Naive B cell (primary cell): ENCODE data around the gene HMCN2. TPM values are rescaled to one million over a fixed set of nuclear protein-coding genes. Genes with fewer than 3 reads are reported as not detected.
"Not testable (repeated sequence)": the region's sequence is repeated elsewhere in the genome, so short reads cannot be mapped to it uniquely, and the experiment has no call there.

Experiments
- ATAC-seq, 2 donors: fragments of 150-1000 bp; cut with Tn5 transposase; 2 replicates each; pipeline ENCODE4 v1.10.0; 2021; ENCODE audit warnings: low read depth in 2 of 2, mild to moderate bottlenecking in 2 of 2, moderate library complexity in 2 of 2
- DNase-seq: peaks from one replicate; pipeline ENCODE4 v3.0.0; 2022
- H3K27ac Mint-ChIP-seq, 6 donors: one replicate each; pipeline ENCODE4 v1.8.0; 2020 to 2022; ENCODE audit warnings: mild to moderate bottlenecking in 6 of 6, mixed read lengths in 6 of 6, moderate library complexity in 5 of 6, inconsistent platforms in 2 of 6
- H3K27me3 Mint-ChIP-seq, 3 donors: one replicate each; pipeline ENCODE4 v1.8.0; 2021 to 2022; ENCODE audit warnings: mixed read lengths in 3 of 3, mild to moderate bottlenecking in 1 of 3
- H3K36me3 Mint-ChIP-seq, 2 donors: one replicate each; pipeline ENCODE4 v1.8.0; 2020 to 2022; ENCODE audit warnings: mixed read lengths in 2 of 2, inconsistent platforms in 1 of 2, mild to moderate bottlenecking in 1 of 2
- H3K4me1 Mint-ChIP-seq, 3 donors: one replicate each; pipeline ENCODE4 v1.8.0; 2020 to 2022; ENCODE audit warnings: mixed read lengths in 3 of 3, inconsistent platforms in 1 of 3, mild to moderate bottlenecking in 1 of 3, moderate library complexity in 1 of 3
- H3K4me3 Mint-ChIP-seq, 8 donors: one replicate each; pipeline ENCODE4 v1.8.0; 2020 to 2022; ENCODE audit warnings: mild to moderate bottlenecking in 8 of 8, mixed read lengths in 8 of 8, moderate library complexity in 8 of 8, inconsistent platforms in 2 of 8
- H3K9me3 Mint-ChIP-seq, 7 donors: one replicate each; pipeline ENCODE4 v1.8.0; 2020 to 2022; ENCODE audit warnings: mixed read lengths in 7 of 7, mild to moderate bottlenecking in 5 of 7, inconsistent platforms in 2 of 7, moderate library complexity in 1 of 7
- polyA plus RNA-seq, 6 donors: library from polyadenylated mRNA; unstranded; fragments of 300-500 nt; fragmentation: Illumina TruSeq; gene quantifications; one replicate each; pipeline ENCODE4 v1.2.3, GENCODE V29; 2021; ENCODE audit warnings: low read depth in 6 of 6

The HMCN2 gene
- polyA plus RNA-seq, 6 donors from 2014 or later, result not detected

GRCh38 chr9:130262061-130262745, 3.4 kb upstream of the HMCN2 start:
- Mint-ChIP-seq H3K27ac (no peak overlapping the region), H3K27me3 (peaks cover 49 to 80% (median 79%) of the 10 kb centered on the region in 3 donors), H3K4me1 (peaks cover 0 to 8% (median 7%) of the 10 kb centered on the region in 3 donors), H3K9me3 (peaks cover 0 to 2% (median 0%) of the 10 kb centered on the region in 7 donors), H3K36me3 (no peaks in the 10 kb centered on the region), H3K4me3 (peak overlapping the region in 1 of 8 donors; percentile 40)
- no peak for DNase-seq
- ATAC-seq, result no peak

- peak overlapping the region in 1 of 8 donors; percentile 40 for H3K4me3 Mint-ChIP-seq
- peaks cover 0 to 8% (median 7%) of the 10 kb centered on the region in 3 donors for H3K4me1 Mint-ChIP-seq
- H3K36me3 Mint-ChIP-seq, result no peaks in the 10 kb centered on the region
- H3K27ac Mint-ChIP-seq, result no peak overlapping the region
- ATAC-seq (no peak), DNase-seq (no peak)
- H3K27me3 Mint-ChIP-seq, result peaks cover 54 to 86% (median 80%) of the 10 kb centered on the region in 3 donors
- peaks cover 0 to 2% (median 0%) of the 10 kb centered on the region in 7 donors for H3K9me3 Mint-ChIP-seq
These were observed 2.8 kb upstream of the HMCN2 start for GRCh38 chr9:130262771-130263170.

- no peak for DNase-seq
- Mint-ChIP-seq H3K27me3 (peaks cover 61 to 89% (median 85%) of the 10 kb centered on the region in 3 donors), H3K36me3 (no peaks in the 10 kb centered on the region), H3K4me1 (peaks cover 0 to 13% (median 8%) of the 10 kb centered on the region in 3 donors), H3K4me3 (peak overlapping the region in 1 of 8 donors; percentile 47), H3K9me3 (peaks cover 0 to 2% (median 0%) of the 10 kb centered on the region in 7 donors), H3K27ac (no peak overlapping the region)
- ATAC-seq, result no peak
These were observed 1.8 kb upstream of the HMCN2 start for GRCh38 chr9:130263601-130264413.

GRCh38 chr9:130264414-130265350, 878 bp upstream of the HMCN2 start:
- Mint-ChIP-seq H3K9me3 (peaks cover 0 to 2% (median 0%) of the 10 kb centered on the region in 7 donors), H3K27me3 (peaks cover 63 to 86% (median 82%) of the 10 kb centered on the region in 3 donors), H3K4me1 (peaks cover 0 to 13% (median 8%) of the 10 kb centered on the region in 3 donors), H3K27ac (no peak overlapping the region), H3K4me3 (peak overlapping the region in 1 of 8 donors; percentile 51), H3K36me3 (no peaks in the 10 kb centered on the region)
- DNase-seq (no peak), ATAC-seq (no peak)

GRCh38 chr9:130266236-130267098, 907 bp downstream of the HMCN2 start:
- peak overlapping the region in 5 of 8 donors; percentile 16 to 70 (median 43) for H3K4me3 Mint-ChIP-seq
- no peaks in the 10 kb centered on the region for H3K36me3 Mint-ChIP-seq
- no peak overlapping the region for H3K27ac Mint-ChIP-seq
- no peaks in the 10 kb centered on the region for H3K9me3 Mint-ChIP-seq
- H3K27me3 Mint-ChIP-seq, result peaks cover 62 to 85% (median 82%) of the 10 kb centered on the region in 3 donors
- peaks cover 0 to 13% (median 8%) of the 10 kb centered on the region in 3 donors for H3K4me1 Mint-ChIP-seq
- DNase-seq (no peak), ATAC-seq (no peak)

GRCh38 chr9:130267930-130268329, 2.4 kb downstream of the HMCN2 start:
- peaks cover 0 to 13% (median 8%) of the 10 kb centered on the region in 3 donors for H3K4me1 Mint-ChIP-seq
- DNase-seq (no peak), ATAC-seq (no peak)
- no peaks in the 10 kb centered on the region for H3K36me3 Mint-ChIP-seq
- H3K9me3 Mint-ChIP-seq, result no peaks in the 10 kb centered on the region
- no peak overlapping the region for H3K4me3 Mint-ChIP-seq
- H3K27me3 Mint-ChIP-seq, result peaks cover 61 to 80% (median 80%) of the 10 kb centered on the region in 3 donors
- no peak overlapping the region for H3K27ac Mint-ChIP-seq

GRCh38 chr9:130268521-130269211, 3.1 kb downstream of the HMCN2 start:
- no peaks in the 10 kb centered on the region for H3K9me3 Mint-ChIP-seq
- peaks cover 0 to 13% (median 8%) of the 10 kb centered on the region in 3 donors for H3K4me1 Mint-ChIP-seq
- peak overlapping the region in 1 of 6 donors; percentile 64 for H3K27ac Mint-ChIP-seq
- DNase-seq (no peak), ATAC-seq (no peak)
- peaks cover 55 to 73% (median 73%) of the 10 kb centered on the region in 3 donors for H3K27me3 Mint-ChIP-seq
- no peaks in the 10 kb centered on the region for H3K36me3 Mint-ChIP-seq
- no peak overlapping the region for H3K4me3 Mint-ChIP-seq

GRCh38 chr9:130271473-130271872, 5.9 kb downstream of the HMCN2 start:
- no peaks in the 10 kb centered on the region for H3K9me3 Mint-ChIP-seq
- no peak overlapping the region for H3K4me3 Mint-ChIP-seq
- peaks cover 51 to 68% (median 53%) of the 10 kb centered on the region in 3 donors for H3K27me3 Mint-ChIP-seq
- DNase-seq, result no peak
- ATAC-seq, result no peak
- no peaks in the 10 kb centered on the region for H3K36me3 Mint-ChIP-seq
- H3K27ac Mint-ChIP-seq, result no peak overlapping the region
- peaks cover 0 to 5% (median 5%) of the 10 kb centered on the region in 3 donors for H3K4me1 Mint-ChIP-seq

- ATAC-seq, result no peak
- Mint-ChIP-seq H3K9me3 (peaks cover 0 to 2% (median 0%) of the 10 kb centered on the region in 7 donors), H3K36me3 (no peaks in the 10 kb centered on the region), H3K4me1 (no peaks in the 10 kb centered on the region), H3K4me3 (no peak overlapping the region), H3K27ac (no peak overlapping the region), H3K27me3 (peaks cover 25 to 52% (median 33%) of the 10 kb centered on the region in 3 donors)
- no peak for DNase-seq
These were observed 9.6 kb downstream of the HMCN2 start for GRCh38 chr9:130275156-130275555.

- Mint-ChIP-seq H3K27me3 (peaks cover 22 to 45% (median 26%) of the 10 kb centered on the region in 3 donors), H3K36me3 (no peaks in the 10 kb centered on the region), H3K4me3 (no peak overlapping the region), H3K9me3 (peaks cover 0 to 2% (median 0%) of the 10 kb centered on the region in 7 donors), H3K27ac (no peak overlapping the region), H3K4me1 (no peaks in the 10 kb centered on the region)
- no peak for ATAC-seq
- no peak for DNase-seq
These were observed 10.6 kb downstream of the HMCN2 start for GRCh38 chr9:130276121-130276520.

- H3K4me1 Mint-ChIP-seq, result no peaks in the 10 kb centered on the region
- no peak for DNase-seq
- ATAC-seq, result no peak
- peaks cover 15 to 41% (median 20%) of the 10 kb centered on the region in 3 donors for H3K27me3 Mint-ChIP-seq
- no peak overlapping the region for H3K4me3 Mint-ChIP-seq
- H3K36me3 Mint-ChIP-seq, result no peaks in the 10 kb centered on the region
- H3K27ac Mint-ChIP-seq, result no peak overlapping the region
- peaks cover 0 to 2% (median 0%) of the 10 kb centered on the region in 7 donors for H3K9me3 Mint-ChIP-seq
These were observed 11.4 kb downstream of the HMCN2 start for GRCh38 chr9:130276955-130277354.

GRCh38 chr9:130277525-130277924, 12.0 kb downstream of the HMCN2 start:
- not testable (repeated sequence) for DNase-seq, H3K9me3 Mint-ChIP-seq, H3K4me3 Mint-ChIP-seq, H3K36me3 Mint-ChIP-seq, H3K27ac Mint-ChIP-seq, ATAC-seq, H3K4me1 Mint-ChIP-seq
- peaks cover 19 to 43% (median 20%) of the 10 kb centered on the region in 3 donors for H3K27me3 Mint-ChIP-seq
